Left renal pelvis (tissue), 4 donors: ENCODE measurements around the gene ZFP64. TPM values are rescaled to one million over a fixed set of nuclear protein-coding genes. Genes with fewer than 3 reads are reported as not detected.
A peak's percentile ranks its signal among the peaks of the same experiment; 100 is the strongest.
"Not testable (repeated sequence)": the region's sequence is repeated elsewhere in the genome, so short reads cannot be mapped to it uniquely, and the experiment has no call there.

Experiments used
- DNase-seq, 4 donors: peaks; one replicate each; pipeline ENCODE4 v3.0.0-alpha.2; 2013; ENCODE audit warnings: low read depth in 4 of 4, low spot score in 3 of 4
- polyA plus RNA-seq, 4 donors: library from polyadenylated mRNA; unstranded; fragments of 120-200 nt; gene quantifications; one replicate each; pipeline ENCODE4 v1.2.1, GENCODE V29; 2013; ENCODE audit not compliant: insufficient read length in 4 of 4

ZFP64 gene
- 10 to 100 TPM; 19.6 to 23.8 (median 21.7) TPM for polyA plus RNA-seq

- peak; percentile 59 to 70 (median 68) for DNase-seq
Observed at GRCh38 chr20:52191132-52191915, at the start of gene ZFP64. Gene ZFP64 (minus strand): TSS chr20:52191779. CDS start chr20:52191636, 143 bp downstream.

- no peak for DNase-seq
Observed at GRCh38 chr20:52240802-52241201, 49.2 kb upstream of the ZFP64 start.

- DNase-seq, result no peak
Observed at GRCh38 chr20:52239102-52239501, 47.5 kb upstream of the ZFP64 start.

- DNase-seq, result no peak
Observed at GRCh38 chr20:52236292-52236691, 44.7 kb upstream of the ZFP64 start.

- DNase-seq, result no peak
Observed at GRCh38 chr20:52235129-52235528, 43.5 kb upstream of the ZFP64 start.

- DNase-seq, result no peak
Observed at GRCh38 chr20:52234302-52235045, 42.9 kb upstream of the ZFP64 start.

- DNase-seq, result no peak
Observed at GRCh38 chr20:52231230-52231746, 39.7 kb upstream of the ZFP64 start.

- no peak for DNase-seq
Observed at GRCh38 chr20:52230409-52230808, 38.8 kb upstream of the ZFP64 start.

GRCh38 chr20:52229346-52229745 lies 37.8 kb upstream of the ZFP64 start:
- not testable (repeated sequence) for DNase-seq

GRCh38 chr20:52226370-52226769 lies 34.8 kb upstream of the ZFP64 start:
- DNase-seq, result no peak

GRCh38 chr20:52224920-52225319 lies 33.3 kb upstream of the ZFP64 start:
- DNase-seq, result no peak

GRCh38 chr20:52221362-52221761 lies 29.8 kb upstream of the ZFP64 start:
- not testable (repeated sequence) for DNase-seq

- DNase-seq, result not testable (repeated sequence)
Observed at GRCh38 chr20:52220891-52221290, 29.3 kb upstream of the ZFP64 start.

GRCh38 chr20:52219441-52219840 lies 27.9 kb upstream of the ZFP64 start:
- no peak for DNase-seq

- DNase-seq, result no peak
Observed at GRCh38 chr20:52217689-52218395, 26.3 kb upstream of the ZFP64 start.

- no peak for DNase-seq
Observed at GRCh38 chr20:52213995-52214394, 22.4 kb upstream of the ZFP64 start.

GRCh38 chr20:52212943-52213342 lies 21.4 kb upstream of the ZFP64 start:
- DNase-seq, result no peak

- no peak for DNase-seq
Observed at GRCh38 chr20:52210037-52210990, 18.7 kb upstream of the ZFP64 start.

- no peak for DNase-seq
Observed at GRCh38 chr20:52209154-52209571, 17.6 kb upstream of the ZFP64 start.
